ENCODE data around the gene SNTG2. TPM values are rescaled to one million over a fixed set of nuclear protein-coding genes. Genes with fewer than 3 reads are reported as not detected.

SNTG2 gene
- total and polyA plus RNA-seq, 7 donors, result 0.26 to 1.7 (median 0.73) TPM; not detected in 2

GRCh38 chr2:1286929-1287328 lies 336.3 kb downstream of the SNTG2 start:
- WGBS, 3 donors, result 60 to 75% (median 70%) methylated on average over 4 of the region's 4 CpGs
- TF ChIP-seq CTCF (IDR thresholded peaks at IDR 0.05), result no peak
- ATAC-seq (no peak), DNase-seq (no peak)
- Histone ChIP-seq H3K27me3 (ENCODE audit: insufficient read depth in 3 of 3, low read length in 2 of 3) (no peaks in the 10 kb centered on the region), H3K4me1 (no peaks in the 10 kb centered on the region), H3K4me3 (no peak overlapping the region), H3K9me3 (no peaks in the 10 kb centered on the region), H3K27ac (no peak overlapping the region), H3K36me3 (ENCODE audit: insufficient read depth in 1 of 2, low read depth in 1 of 2) (no peaks in the 10 kb centered on the region)
- intact Hi-C loops (cut with DNase I), result no loop called here

GRCh38 chr2:1287427-1287826 lies 336.8 kb downstream of the SNTG2 start:
- 78 to 88% (median 81%) methylated on average over 20 of the region's 20 CpGs for whole genome bisulfite sequencing, 3 donors
- intact Hi-C loops (cut with DNase I), result no loop called here
- ATAC-seq, result no peak

GRCh38 chr2:1294900-1295299 lies 344.3 kb downstream of the SNTG2 start:
- no peaks in the 10 kb centered on the region for H3K36me3 ChIP-seq (ENCODE audit: insufficient read depth in 1 of 2, low read depth in 1 of 2)
- no peak for TF ChIP-seq CTCF (IDR thresholded peaks at IDR 0.05)
- intact Hi-C loops (cut with DNase I), result no loop called here
- H3K9me3 ChIP-seq, result no peaks in the 10 kb centered on the region
- H3K27me3 ChIP-seq (ENCODE audit: insufficient read depth in 3 of 3, low read length in 2 of 3), result no peaks in the 10 kb centered on the region
- no peak overlapping the region for H3K4me3 ChIP-seq
- DNase-seq (no peak), ATAC-seq (no peak)
- no peaks in the 10 kb centered on the region for H3K4me1 ChIP-seq
- no peak overlapping the region for H3K27ac ChIP-seq
- WGBS, 3 donors, result 82 to 89% (median 83%) methylated on average over 13 of the region's 13 CpGs

More at GRCh38 chr2:1287427-1287826, 336.8 kb downstream of the SNTG2 start:
- Histone ChIP-seq H3K4me1 (no peaks in the 10 kb centered on the region), H3K27me3 (ENCODE audit: insufficient read depth in 3 of 3, low read length in 2 of 3) (no peaks in the 10 kb centered on the region), H3K4me3 (no peak overlapping the region), H3K36me3 (ENCODE audit: insufficient read depth in 1 of 2, low read depth in 1 of 2) (no peaks in the 10 kb centered on the region), H3K9me3 (no peaks in the 10 kb centered on the region), H3K27ac (no peak overlapping the region)
- DNase-seq, result no peak
- no peak for TF ChIP-seq CTCF (IDR thresholded peaks at IDR 0.05)

GRCh38 chr2:1295740-1296139 lies 345.1 kb downstream of the SNTG2 start:
- no peaks in the 10 kb centered on the region for H3K4me1 ChIP-seq
- intact Hi-C loops (cut with DNase I), result no loop called here
- TF ChIP-seq CTCF (IDR thresholded peaks at IDR 0.05), result no peak
- H3K4me3 ChIP-seq, result no peak overlapping the region
- no peak for ATAC-seq
- 91% methylated on average over 9 of the region's 9 CpGs for WGBS, 3 donors
- no peaks in the 10 kb centered on the region for H3K27me3 ChIP-seq (ENCODE audit: insufficient read depth in 3 of 3, low read length in 2 of 3)
- no peak for DNase-seq
- no peaks in the 10 kb centered on the region for H3K36me3 ChIP-seq (ENCODE audit: insufficient read depth in 1 of 2, low read depth in 1 of 2)
- H3K9me3 ChIP-seq, result no peaks in the 10 kb centered on the region
- no peak overlapping the region for H3K27ac ChIP-seq

- Histone ChIP-seq H3K27me3 (ENCODE audit: insufficient read depth in 3 of 3, low read length in 2 of 3) (no peaks in the 10 kb centered on the region), H3K4me1 (no peaks in the 10 kb centered on the region), H3K9me3 (no peaks in the 10 kb centered on the region), H3K4me3 (no peak overlapping the region), H3K27ac (no peak overlapping the region), H3K36me3 (ENCODE audit: insufficient read depth in 1 of 2, low read depth in 1 of 2) (no peaks in the 10 kb centered on the region)
- 77 to 81% (median 78%) methylated on average over 17 of the region's 17 CpGs for WGBS, 3 donors
- no peak for TF ChIP-seq CTCF (IDR thresholded peaks at IDR 0.05)
- intact Hi-C loops (cut with DNase I), result no loop called here
- DNase-seq, result no peak
- no peak for ATAC-seq
Observed at GRCh38 chr2:1297372-1298159, 346.9 kb downstream of the SNTG2 start.
